KBM-7 (cell line): ENCODE results near the gene RACGAP1.

Experiments
- DNase-seq: peaks from one replicate; pipeline ENCODE4 v3.0.0-alpha.2; 2015
- in situ Hi-C: fragments of 300-500 bp; cut with MboI; formaldehyde crosslinking; loops from 2 replicates; pipeline ENCODE4 v1.14.3; 2020; ENCODE audit warnings: low sequenced_read_pairs, low pct_unique_long_range_greater_than_20kb, mixed read lengths

Gene RACGAP1

GRCh38 chr12:49950273-49951251 lies 74.7 kb downstream of the RACGAP1 start, which contains the start of gene AQP2:
Gene AQP2, plus strand, starts transcription at chr12:49950737. Its CDS starts 94 bp downstream, at chr12:49950831.
- no peak for DNase-seq
- in situ Hi-C loops, result no loop called here

GRCh38 chr12:49949866-49950265 lies 75.4 kb downstream of the RACGAP1 start:
- in situ Hi-C loops, result no loop called here

GRCh38 chr12:49948866-49949845 lies 76.1 kb downstream of the RACGAP1 start:
- in situ Hi-C loops, result no loop called here
- no peak for DNase-seq

More at GRCh38 chr12:49949866-49950265, 75.4 kb downstream of the RACGAP1 start:
- no peak for DNase-seq

DNA sequence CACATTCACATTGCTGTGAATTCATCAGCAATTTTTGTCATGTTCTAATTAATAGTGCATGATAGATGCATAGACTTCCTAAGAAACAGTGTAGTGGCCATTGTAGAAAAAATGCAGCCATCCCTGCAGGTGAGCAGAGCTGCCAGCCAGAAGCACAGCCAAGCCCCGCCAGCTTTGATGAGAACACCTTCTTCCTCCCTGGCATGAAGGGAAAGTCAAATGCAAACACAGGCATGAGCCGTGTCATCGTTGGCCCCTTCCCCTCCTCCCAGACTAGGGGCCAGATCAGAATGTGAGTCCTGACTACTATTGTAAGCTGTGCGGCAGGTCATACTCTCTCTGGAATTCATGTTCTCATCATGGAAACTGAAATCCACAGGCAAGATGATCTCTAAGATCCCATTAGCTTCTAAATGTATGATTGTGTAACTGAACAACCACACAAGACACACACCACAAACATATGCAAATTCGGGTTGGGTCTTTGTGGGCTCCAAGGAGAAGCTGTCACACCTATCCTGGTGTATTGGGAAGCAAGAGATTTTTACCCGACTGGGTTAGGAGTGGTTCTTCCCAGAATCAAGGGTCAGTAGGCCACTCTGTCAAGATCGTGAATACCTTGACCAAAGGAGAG lies 77.6 kb downstream of the RACGAP1 start:
- in situ Hi-C loops, result no loop called here
- no peak for DNase-seq

DNA sequence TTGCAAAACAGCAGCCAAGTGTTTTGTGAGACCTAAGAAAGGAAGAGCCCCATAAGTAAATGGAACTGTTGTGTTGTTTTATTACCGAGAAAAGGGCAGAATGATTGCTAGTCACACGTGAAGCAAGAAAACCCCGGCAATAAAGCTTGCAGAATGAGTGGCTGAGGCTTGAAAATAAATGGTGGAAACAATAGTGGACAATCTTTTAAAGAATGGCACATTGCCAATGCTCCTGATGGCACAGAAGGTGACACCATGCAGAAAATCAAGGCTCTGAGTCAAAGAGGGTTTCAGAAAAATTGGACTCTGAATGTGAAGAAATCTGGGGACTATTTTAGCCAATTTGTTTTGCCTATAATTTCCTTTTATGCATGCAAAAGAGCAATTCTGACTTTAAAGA lies 78.8 kb downstream of the RACGAP1 start:
- no peak for DNase-seq
- in situ Hi-C loops, result no loop called here

GRCh38 chr12:49946086-49946485 lies 79.2 kb downstream of the RACGAP1 start:
- no peak for DNase-seq
- in situ Hi-C loops, result no loop called here

GRCh38 chr12:49945394-49946080 lies 79.8 kb downstream of the RACGAP1 start:
- DNase-seq, result peak; percentile 86
- in situ Hi-C loops, result no loop called here

DNA sequence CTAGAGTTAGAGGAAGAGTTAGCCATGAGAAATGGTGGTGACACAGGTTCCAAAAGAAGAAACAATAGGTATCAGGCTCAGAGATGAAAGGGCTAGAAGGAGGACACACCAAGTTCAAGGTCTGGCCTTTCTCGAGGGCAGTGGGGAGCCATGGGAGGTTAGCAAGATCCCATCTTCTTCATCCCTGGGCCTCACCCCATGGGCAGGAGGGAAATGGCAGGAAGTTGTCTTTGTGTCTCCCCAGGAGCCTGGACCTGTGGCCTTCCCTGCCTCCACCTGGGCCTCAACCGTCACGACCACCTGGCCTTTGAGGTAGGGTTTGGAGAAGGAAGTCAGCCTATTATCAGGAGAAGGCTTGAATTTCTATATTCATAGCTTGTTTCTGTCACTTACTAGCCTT lies 80.6 kb downstream of the RACGAP1 start:
- DNase-seq, result no peak
- in situ Hi-C loops, result no loop called here

- in situ Hi-C loops, result no loop called here
- DNase-seq, result no peak
These were observed 81.2 kb downstream of the RACGAP1 start for GRCh38 chr12:49944046-49944445.

DNA sequence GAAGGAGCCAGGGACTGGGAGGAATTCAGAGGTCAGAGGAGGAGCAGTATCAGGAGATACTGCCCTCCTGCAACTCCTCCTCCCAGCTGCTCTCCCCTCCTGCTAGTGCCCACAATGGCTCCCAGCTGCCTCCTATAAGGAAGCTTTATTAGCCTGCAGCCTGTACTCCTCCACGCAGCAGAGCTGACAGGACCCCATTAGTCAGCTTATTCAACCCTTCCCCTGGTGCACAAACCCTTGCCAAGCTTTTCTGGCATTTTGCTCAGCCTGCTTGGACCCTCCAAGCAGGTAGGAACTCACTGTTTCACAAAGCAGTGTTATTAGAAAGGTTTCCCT lies 81.7 kb downstream of the RACGAP1 start:
- in situ Hi-C loops, result no loop called here

DNA sequence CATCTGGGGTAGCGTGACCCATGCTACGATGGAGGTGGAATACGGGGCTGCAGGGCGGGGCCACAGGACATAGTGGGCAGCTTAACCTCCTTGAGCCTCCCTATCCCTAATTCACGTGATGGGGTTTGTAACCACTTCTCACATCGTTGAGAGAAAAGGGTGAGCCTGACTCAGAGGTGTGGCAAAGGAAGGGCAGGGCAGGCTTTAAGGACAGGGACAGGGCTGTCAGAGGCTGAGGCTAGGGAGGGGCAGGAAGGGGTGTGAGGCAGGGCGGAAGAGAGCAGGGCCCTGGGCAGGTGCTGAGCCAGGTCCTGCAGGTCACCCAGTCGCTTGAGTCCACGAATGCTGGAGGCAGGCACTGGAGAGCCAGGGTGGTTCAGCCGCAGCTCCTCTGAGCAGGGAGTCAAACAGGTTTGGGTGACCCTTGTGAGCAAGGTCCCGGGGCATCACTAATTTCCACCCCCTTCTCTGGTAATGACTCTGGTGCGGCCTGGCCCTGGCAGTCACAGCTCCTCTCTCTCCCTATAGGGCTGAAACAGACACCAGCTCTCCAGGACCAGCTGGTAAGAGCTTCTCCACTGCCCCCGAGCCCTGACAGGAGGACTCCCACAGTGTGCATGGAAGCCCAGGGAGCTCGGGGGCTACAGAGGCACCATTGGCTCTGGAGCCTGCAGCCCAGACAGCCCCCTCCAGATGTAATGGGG lies 82.2 kb downstream of the RACGAP1 start:
- DNase-seq, result no peak
- in situ Hi-C loops, result no loop called here

More for the DNA sequence above, 81.7 kb downstream of the RACGAP1 start:
- DNase-seq, result no peak

GRCh38 chr12:49942512-49942893 lies 82.8 kb downstream of the RACGAP1 start:
- no peak for DNase-seq
- in situ Hi-C loops, result no loop called here

- DNase-seq, result no peak
- in situ Hi-C loops, result no loop called here
These were observed 83.5 kb downstream of the RACGAP1 start for GRCh38 chr12:49941556-49942511.

- DNase-seq, result no peak
- in situ Hi-C loops, result no loop called here
These were observed 85.6 kb downstream of the RACGAP1 start for GRCh38 chr12:49939707-49940106.

DNA sequence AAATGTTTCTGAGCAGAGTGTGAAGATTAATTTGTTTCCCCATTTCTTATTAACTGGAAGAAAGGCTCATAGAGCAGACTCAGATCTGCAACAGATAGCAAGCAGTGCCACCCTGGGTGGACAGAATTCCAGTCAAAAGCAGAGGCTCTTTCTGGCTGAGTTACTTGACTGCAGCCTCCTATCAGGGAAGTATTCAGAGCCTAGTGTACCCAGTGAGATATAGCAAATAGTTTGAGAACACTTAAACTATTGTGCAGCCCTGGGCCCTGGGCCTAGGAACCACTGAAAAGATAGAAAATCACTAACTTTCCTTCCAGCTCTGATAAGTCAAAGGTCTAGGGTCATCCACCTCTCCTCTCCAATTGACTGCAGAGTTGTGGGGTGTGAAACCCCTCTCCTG lies 86.0 kb downstream of the RACGAP1 start:
- DNase-seq, result no peak
- in situ Hi-C loops, result no loop called here
